H1 (cell line): ENCODE results near the gene TRPV4.

ENCODE experiments used
- EZH2 ChIP-seq: fragments of 200-600 bp; sonication (generic); IDR thresholded peaks from 2 replicates; pipeline ENCODE4 v1.7.1; 2012; ENCODE audit warnings: low read depth, mild to moderate bottlenecking, moderate library complexity, low read length, inconsistent platforms; ENCODE audit not compliant: severe bottlenecking
- POLR2A ChIP-seq, 2 experiments: IDR thresholded peaks; 1 replicate in 1 of 2; 2 replicates in 1 of 2; pipeline ENCODE4 v1.6.1; 2011; ENCODE audit warnings: low read depth in 2 of 2, low read length in 2 of 2, mild to moderate bottlenecking in 2 of 2; ENCODE audit errors: control extremely low read depth in 1 of 2
- POLR2AphosphoS5 ChIP-seq: IDR thresholded peaks from 2 replicates; pipeline ENCODE4 v1.6.1; 2011; ENCODE audit warnings: low read depth, low read length
- TAF1 ChIP-seq: IDR thresholded peaks from 2 replicates; pipeline ENCODE4 v1.6.1; 2011; ENCODE audit warnings: mild to moderate bottlenecking, low read depth, low read length
- TF ChIP-seq, protein P1 (sequence below): IDR thresholded peaks from 2 replicates; pipeline ENCODE4 v1.6.1; 2012; ENCODE audit warnings: inconsistent platforms

DNA sequence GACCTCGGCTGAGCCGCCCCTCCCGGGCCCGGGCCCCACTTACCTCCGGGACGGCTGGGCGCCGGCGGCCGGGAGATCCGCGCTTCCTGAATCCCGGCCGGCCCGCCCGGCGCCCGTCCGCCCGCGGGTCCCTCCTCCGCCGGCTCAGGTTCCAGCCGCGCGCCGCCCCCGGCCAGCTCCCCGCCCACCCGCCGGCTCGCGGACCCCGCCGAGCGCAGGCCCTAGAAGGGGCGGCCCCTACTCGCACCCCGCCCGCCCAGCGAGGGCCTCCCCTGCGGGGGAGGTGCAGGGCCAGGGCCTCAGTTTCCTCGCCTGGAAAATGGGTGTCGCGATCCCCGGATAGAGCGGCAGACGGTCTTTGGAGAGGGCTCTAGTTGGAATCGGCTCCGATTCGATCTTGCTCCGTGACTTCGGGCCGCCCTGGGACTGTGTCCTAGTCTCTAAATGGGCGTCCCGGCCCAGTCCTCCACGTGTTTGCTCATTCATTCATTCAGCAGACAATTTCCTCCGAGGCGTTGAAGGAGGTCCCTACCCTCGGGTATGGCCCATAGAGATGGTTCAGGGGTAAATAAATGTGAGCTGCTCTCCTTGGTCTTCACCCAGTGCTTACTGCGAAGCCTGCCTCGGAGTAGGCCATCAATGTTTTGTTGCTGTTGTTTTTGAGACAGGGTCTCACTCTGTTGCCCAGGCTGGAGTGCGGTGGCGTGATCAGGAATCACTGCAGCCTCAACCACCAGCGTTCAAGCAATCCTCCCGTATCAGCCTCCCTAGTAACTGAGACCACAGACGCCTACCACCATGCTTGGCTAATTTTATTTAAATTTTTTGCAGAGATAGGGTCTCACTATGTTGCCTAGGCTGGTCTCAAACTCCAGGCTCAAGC is at the start of gene TRPV4:
- TF ChIP-seq, protein P1, sequence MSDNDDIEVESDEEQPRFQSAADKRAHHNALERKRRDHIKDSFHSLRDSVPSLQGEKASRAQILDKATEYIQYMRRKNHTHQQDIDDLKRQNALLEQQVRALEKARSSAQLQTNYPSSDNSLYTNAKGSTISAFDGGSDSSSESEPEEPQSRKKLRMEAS = no peak
- TF ChIP-seq POLR2AphosphoS5 = no peak
- TF ChIP-seq TAF1 = 0 out of 2 replicates have a peak, but pooled peaks have one; percentile 22
- TF ChIP-seq EZH2 = no peak
- TF ChIP-seq POLR2A (IDR thresholded peaks at IDR 0.05; ENCODE audit: control extremely low read depth in 1 of 2, low read depth in 2 of 2, low read length in 2 of 2) = no peak
